Activated CD8-positive, alpha-beta memory T cell treated with anti-CD3 and anti-CD28 coated beads, Interleukin-2, amount 10 ng/mL, durations not matched to agents 7 days and 5 days (primary cell): Measurements from ENCODE around the gene IBA57. TPM values are rescaled to one million over a fixed set of nuclear protein-coding genes. Genes with fewer than 3 reads are reported as not detected.
"Not testable (repeated sequence)": the region's sequence is repeated elsewhere in the genome, so short reads cannot be mapped to it uniquely, and the experiment has no call there.

Experiments
- ATAC-seq: fragments of 150-1000 bp; cut with Tn5 transposase; one replicate; pipeline ENCODE4 v1.10.0; 2021; ENCODE audit warnings: moderate library complexity
- CTCF ChIA-PET: fragments of 350-600 bp; sonication (Branson Sonifier 250); formaldehyde crosslinking; loops from one replicate; lab custom pipeline; 2021; ENCODE audit warnings: antibody characterized with exemption; lab: Charles Lee
- DNase-seq: peaks from one replicate; pipeline ENCODE4 v3.0.0-alpha.2; 2020
- H3K27ac Mint-ChIP-seq: one replicate; pipeline ENCODE4 v1.8.0; 2021; ENCODE audit warnings: mild to moderate bottlenecking, mixed read lengths
- H3K27me3 Mint-ChIP-seq: one replicate; pipeline ENCODE4 v1.8.0; 2021; ENCODE audit warnings: mixed read lengths
- H3K36me3 Mint-ChIP-seq: one replicate; pipeline ENCODE4 v1.8.0; 2021; ENCODE audit warnings: mild to moderate bottlenecking, mixed read lengths
- H3K4me1 Mint-ChIP-seq: one replicate; pipeline ENCODE4 v1.8.0; 2021; ENCODE audit warnings: mixed read lengths
- H3K4me3 Mint-ChIP-seq: one replicate; pipeline ENCODE4 v1.8.0; 2021; ENCODE audit warnings: mild to moderate bottlenecking, moderate library complexity, mixed read lengths
- H3K9me3 Mint-ChIP-seq: one replicate; pipeline ENCODE4 v1.8.0; 2022; ENCODE audit warnings: low read depth, mixed read lengths
- total RNA-seq, 2 experiments: library from RNA; stranded (reverse); gene quantifications; one replicate each; pipeline ENCODE4 v1.2.3, GENCODE V29; 2021

The IBA57 gene
- total RNA-seq, 2 experiments from 2014 or later = 6.8 to 8.5 TPM

DNA sequence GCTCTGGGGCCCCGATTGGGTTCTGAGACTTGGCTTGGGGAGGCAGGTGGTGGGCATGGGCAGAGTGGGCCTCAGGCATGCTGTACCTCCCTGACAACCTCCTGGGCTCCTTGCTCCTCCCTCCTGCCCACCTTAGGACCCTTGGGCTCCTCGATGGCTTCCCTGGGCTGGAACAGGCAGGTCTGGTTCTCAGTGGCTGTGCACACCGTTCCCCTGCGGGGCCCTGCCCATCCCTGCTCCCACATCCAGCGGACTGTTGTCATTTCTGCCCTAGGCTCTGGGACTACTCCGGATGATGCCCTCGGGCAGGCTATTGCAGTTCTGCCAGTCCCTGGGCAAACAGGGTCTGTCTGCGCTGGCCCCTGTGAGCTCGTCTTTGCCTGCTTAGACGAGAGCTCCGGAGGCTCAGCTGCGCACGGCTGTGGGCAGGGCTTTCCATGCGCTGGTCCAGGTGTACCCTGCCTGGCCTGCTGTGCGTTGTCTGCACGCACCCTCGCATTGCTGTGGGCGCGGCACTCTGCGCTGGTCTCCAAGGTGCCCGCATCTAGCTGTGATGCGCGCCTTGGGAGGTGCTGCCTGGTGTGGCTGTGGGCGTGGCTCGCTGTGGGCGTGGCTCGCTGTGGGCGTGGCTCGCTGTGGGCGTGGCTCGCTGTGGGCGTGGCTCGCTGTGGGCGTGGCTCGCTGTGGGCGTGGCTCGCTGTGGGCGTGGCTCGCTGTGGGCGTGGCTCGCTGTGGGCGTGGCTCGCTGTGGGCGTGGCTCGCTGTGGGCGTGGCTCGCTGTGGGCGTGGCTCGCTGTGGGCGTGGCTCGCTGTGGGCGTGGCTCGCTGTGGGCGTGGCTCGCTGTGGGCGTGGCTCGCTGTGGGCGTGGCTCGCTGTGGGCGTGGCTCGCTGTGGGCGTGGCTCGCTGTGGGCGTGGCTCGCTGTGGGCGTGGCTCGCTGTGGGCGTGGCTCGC, 8.2 kb downstream of the IBA57 start:
- not testable (repeated sequence) for H3K27ac Mint-ChIP-seq, ATAC-seq

GRCh38 chr1:228174482-228175315, 9.1 kb downstream of the IBA57 start:
- no peaks in the 10 kb centered on the region for H3K27me3 Mint-ChIP-seq
- H3K9me3 Mint-ChIP-seq = no peaks in the 10 kb centered on the region
- CTCF ChIA-PET = interaction anchor here (1.6 kb wide), 1 partner anchor 9 kb away, joined by 9 read pairs; the partner anchor contains the start of gene IBA57
- H3K4me3 Mint-ChIP-seq = no peak overlapping the region
- DNase-seq (no peak), ATAC-seq (no peak)
- H3K4me1 Mint-ChIP-seq = peaks cover 8% of the 10 kb centered on the region
- no peaks in the 10 kb centered on the region for H3K36me3 Mint-ChIP-seq
- no peak overlapping the region for H3K27ac Mint-ChIP-seq

More for the DNA sequence above, 8.2 kb downstream of the IBA57 start:
- not testable (repeated sequence) for H3K9me3 Mint-ChIP-seq, H3K4me3 Mint-ChIP-seq, H3K36me3 Mint-ChIP-seq, H3K4me1 Mint-ChIP-seq, DNase-seq, H3K27me3 Mint-ChIP-seq
- CTCF ChIA-PET = interaction anchor here (1.6 kb wide), 1 partner anchor 8 kb away, joined by 9 read pairs; the partner anchor contains the start of gene IBA57

GRCh38 chr1:228175316-228176023, 9.9 kb downstream of the IBA57 start:
- CTCF ChIA-PET = interaction anchor here (1.3 to 1.6 kb wide), 2 partner anchors 9 to 10 kb away, joined by 4 to 9 read pairs; partner anchors contain the start of gene IBA57
- H3K4me3 Mint-ChIP-seq = no peak overlapping the region

DNA sequence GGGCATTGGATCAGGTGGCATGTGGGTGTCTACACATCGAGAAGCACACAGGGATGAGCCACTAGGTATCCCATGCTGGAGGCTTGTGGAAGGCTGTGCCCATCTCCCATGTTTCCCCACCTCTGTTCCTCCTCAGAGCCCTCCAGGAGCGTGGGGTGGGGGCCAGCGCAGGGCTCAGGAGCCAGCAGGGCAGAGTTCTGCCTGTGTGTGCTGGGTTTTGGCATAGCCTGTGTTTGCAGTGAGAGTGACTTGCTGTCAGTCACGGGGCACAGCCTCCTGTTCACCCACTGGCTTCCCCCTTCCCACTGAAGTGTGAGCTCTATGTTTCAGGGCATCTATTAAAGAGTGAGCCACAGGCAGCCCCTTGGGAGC, 10.4 kb downstream of the IBA57 start:
- Mint-ChIP-seq H3K27ac (no peak overlapping the region), H3K27me3 (no peaks in the 10 kb centered on the region), H3K4me3 (no peak overlapping the region), H3K36me3 (no peaks in the 10 kb centered on the region), H3K4me1 (peaks cover 8% of the 10 kb centered on the region), H3K9me3 (no peaks in the 10 kb centered on the region)
- CTCF ChIA-PET = interaction anchor here (1.3 kb wide), 1 partner anchor 9 kb away, joined by 4 read pairs; no protein-coding TSS in a partner anchor
- DNase-seq (no peak), ATAC-seq (no peak)

More at GRCh38 chr1:228175316-228176023, 9.9 kb downstream of the IBA57 start:
- Mint-ChIP-seq H3K4me1 (peaks cover 8% of the 10 kb centered on the region), H3K36me3 (no peaks in the 10 kb centered on the region), H3K27ac (no peak overlapping the region), H3K9me3 (no peaks in the 10 kb centered on the region), H3K27me3 (no peaks in the 10 kb centered on the region)
- ATAC-seq (no peak), DNase-seq (no peak)

GRCh38 chr1:228176461-228177182, 11.0 kb downstream of the IBA57 start:
- no peak for DNase-seq
- H3K9me3 Mint-ChIP-seq = no peaks in the 10 kb centered on the region
- H3K27me3 Mint-ChIP-seq = no peaks in the 10 kb centered on the region
- no peaks in the 10 kb centered on the region for H3K36me3 Mint-ChIP-seq
- no peak for ATAC-seq
- H3K27ac Mint-ChIP-seq = no peak overlapping the region
- H3K4me3 Mint-ChIP-seq = no peak overlapping the region
- CTCF ChIA-PET = interaction anchor here (0.9 to 1.3 kb wide), 2 partner anchors 10 to 246 kb away, joined by 3 to 4 read pairs; no protein-coding TSS in a partner anchor
- peaks cover 8% of the 10 kb centered on the region for H3K4me1 Mint-ChIP-seq

GRCh38 chr1:228177183-228177475, 11.5 kb downstream of the IBA57 start:
- Mint-ChIP-seq H3K36me3 (no peaks in the 10 kb centered on the region), H3K4me3 (no peak overlapping the region), H3K9me3 (no peaks in the 10 kb centered on the region), H3K27me3 (no peaks in the 10 kb centered on the region), H3K27ac (no peak overlapping the region), H3K4me1 (peaks cover 7% of the 10 kb centered on the region)
- CTCF ChIA-PET = interaction anchor here (0.9 to 1.5 kb wide), 3 partner anchors 11 to 246 kb away, joined by 3 to 5 read pairs (median 4); partner anchors contain the start of gene IBA57
- no peak for DNase-seq
- no peak for ATAC-seq

- no peaks in the 10 kb centered on the region for H3K27me3 Mint-ChIP-seq
Measured at GRCh38 chr1:228177721-228178710, 12.4 kb downstream of the IBA57 start.

GRCh38 chr1:228178737-228179684, 13.4 kb downstream of the IBA57 start:
- no peaks in the 10 kb centered on the region for H3K4me1 Mint-ChIP-seq
- no peak overlapping the region for H3K27ac Mint-ChIP-seq
- no peaks in the 10 kb centered on the region for H3K27me3 Mint-ChIP-seq
- CTCF ChIA-PET = interaction anchor here (0.6 to 2.2 kb wide), 3 partner anchors 7 to 13 kb away, joined by 4 to 5 read pairs (median 5); partner anchors contain the start of gene IBA57
- H3K4me3 Mint-ChIP-seq = no peak overlapping the region
- DNase-seq = no peak
- no peaks in the 10 kb centered on the region for H3K36me3 Mint-ChIP-seq
- no peak for ATAC-seq
- no peaks in the 10 kb centered on the region for H3K9me3 Mint-ChIP-seq

More at GRCh38 chr1:228177721-228178710, 12.4 kb downstream of the IBA57 start:
- Mint-ChIP-seq H3K27ac (no peak overlapping the region), H3K4me1 (peaks cover under 1% of the 10 kb centered on the region), H3K9me3 (no peaks in the 10 kb centered on the region), H3K4me3 (no peak overlapping the region), H3K36me3 (no peaks in the 10 kb centered on the region)
- no peak for ATAC-seq
- CTCF ChIA-PET = interaction anchor here (0.9 to 1.5 kb wide), 2 partner anchors 12 to 245 kb away, joined by 3 to 5 read pairs; partner anchors contain the start of gene IBA57
- DNase-seq = no peak

DNA sequence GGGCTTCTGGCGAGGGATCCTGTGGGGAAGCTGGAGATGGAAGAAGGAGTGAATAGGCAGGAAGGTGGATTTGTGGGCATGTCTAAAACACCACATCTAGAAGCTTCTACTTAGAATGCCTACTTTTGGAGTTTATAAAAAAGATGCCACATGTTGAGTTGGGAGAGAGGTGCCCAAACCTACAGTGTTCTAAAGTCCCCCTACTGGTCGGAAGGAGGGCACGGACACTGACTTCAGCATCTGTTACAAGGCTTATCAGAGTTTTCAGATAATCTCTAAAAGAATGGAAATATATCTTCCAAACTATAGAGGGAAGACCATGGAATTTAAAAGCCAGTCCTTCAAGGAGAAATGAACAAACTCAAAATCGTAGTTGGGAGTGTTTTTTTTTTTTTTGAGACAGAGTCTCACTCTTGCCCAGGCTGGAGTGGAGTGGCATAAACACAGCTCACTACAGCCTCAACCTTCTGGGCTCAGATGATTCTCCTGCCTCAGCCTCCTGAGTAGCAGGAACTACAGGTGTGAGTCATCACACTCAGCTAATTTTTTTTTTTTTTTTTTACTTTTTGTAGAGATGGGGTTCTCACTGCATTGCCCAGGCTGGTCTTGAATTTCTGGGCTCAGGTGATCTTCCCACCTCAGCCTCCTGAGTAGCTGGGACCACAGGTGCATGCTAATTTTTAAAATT, 14.8 kb downstream of the IBA57 start:
- H3K4me1 Mint-ChIP-seq = peaks cover 4% of the 10 kb centered on the region
- DNase-seq (no peak), ATAC-seq (no peak)
- H3K4me3 Mint-ChIP-seq = no peak overlapping the region
- H3K27ac Mint-ChIP-seq = no peak overlapping the region
- H3K36me3 Mint-ChIP-seq = no peaks in the 10 kb centered on the region
- H3K9me3 Mint-ChIP-seq = no peaks in the 10 kb centered on the region
- CTCF ChIA-PET = interaction anchor here (0.6 to 2.2 kb wide), 4 partner anchors 8 to 50 kb away, joined by 3 to 9 read pairs (median 4); partner anchors contain the start of gene IBA57
- H3K27me3 Mint-ChIP-seq = no peaks in the 10 kb centered on the region
